GM12801 (cell line): ENCODE measurements around the gene NUP205.

Experiments used
- CTCF ChIP-seq: IDR thresholded peaks from one replicate; pipeline ENCODE4 v1.5.1; 2011; ENCODE audit warnings: control low read depth; ENCODE audit not compliant: insufficient read length; ENCODE audit errors: extremely low read depth

NUP205 gene

GRCh38 chr7:135600226-135600625 is 42.5 kb downstream of the NUP205 start:
- no peak for TF ChIP-seq CTCF

DNA sequence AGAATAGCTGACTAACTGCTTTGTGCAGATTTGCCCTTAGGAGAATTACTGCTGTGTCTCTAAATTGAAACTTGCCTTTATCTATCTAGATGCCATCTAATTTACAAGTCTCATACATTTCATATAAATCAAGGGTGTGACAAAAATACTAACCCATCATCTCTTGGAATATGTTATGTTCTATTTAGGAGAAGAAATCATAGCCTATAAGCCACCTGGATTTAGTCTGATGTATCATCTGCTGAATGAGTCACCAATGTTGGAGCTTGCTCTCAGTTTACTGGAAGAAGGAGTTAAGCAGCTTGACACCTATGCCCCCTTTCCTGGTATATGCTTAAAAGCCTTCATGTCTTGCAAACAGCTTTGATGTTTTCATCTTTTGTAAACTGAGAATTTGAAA is 43.5 kb downstream of the NUP205 start:
- no peak for TF ChIP-seq CTCF

- no peak for TF ChIP-seq CTCF
Measured at GRCh38 chr7:135602304-135602703, 44.6 kb downstream of the NUP205 start.

DNA sequence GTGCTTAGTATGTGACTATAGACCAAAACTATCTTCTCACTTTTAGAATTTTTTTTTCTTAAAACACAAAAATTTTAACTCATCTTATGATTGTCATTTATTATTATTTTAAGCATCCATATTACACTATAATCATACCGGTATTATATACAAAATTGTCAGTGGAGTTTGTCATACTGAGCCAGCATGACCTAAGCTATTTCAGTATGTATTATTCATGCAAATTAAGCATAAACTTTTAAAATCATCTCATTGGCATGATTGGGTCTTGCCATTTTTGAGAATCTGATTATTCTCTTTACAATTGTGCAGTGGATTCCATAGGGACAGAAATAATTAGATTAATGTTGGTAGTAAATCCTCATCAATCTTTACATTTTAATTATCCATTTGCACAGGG is 58.4 kb downstream of the NUP205 start:
- no peak for TF ChIP-seq CTCF

- TF ChIP-seq CTCF, result no peak
Measured at GRCh38 chr7:135617781-135618180, 60.1 kb downstream of the NUP205 start.

DNA sequence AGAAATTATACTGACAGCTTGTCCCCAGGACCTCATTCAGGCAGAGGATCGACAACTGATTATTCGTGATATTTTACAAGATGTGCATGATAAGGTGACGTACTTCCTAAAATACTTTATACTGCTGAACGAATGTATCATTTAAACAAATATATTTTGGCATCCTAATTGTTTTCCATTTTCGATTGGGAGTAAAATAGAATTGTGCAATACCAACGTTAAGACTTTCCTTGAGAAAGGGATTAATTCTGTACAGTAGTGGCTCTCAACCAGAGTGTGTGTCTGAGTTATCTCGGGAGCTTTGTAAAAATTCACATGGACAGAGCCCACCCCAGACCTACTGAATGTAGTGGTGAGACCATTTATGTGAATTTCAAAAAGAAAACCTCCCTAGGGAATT is 60.8 kb downstream of the NUP205 start:
- no peak for TF ChIP-seq CTCF

DNA sequence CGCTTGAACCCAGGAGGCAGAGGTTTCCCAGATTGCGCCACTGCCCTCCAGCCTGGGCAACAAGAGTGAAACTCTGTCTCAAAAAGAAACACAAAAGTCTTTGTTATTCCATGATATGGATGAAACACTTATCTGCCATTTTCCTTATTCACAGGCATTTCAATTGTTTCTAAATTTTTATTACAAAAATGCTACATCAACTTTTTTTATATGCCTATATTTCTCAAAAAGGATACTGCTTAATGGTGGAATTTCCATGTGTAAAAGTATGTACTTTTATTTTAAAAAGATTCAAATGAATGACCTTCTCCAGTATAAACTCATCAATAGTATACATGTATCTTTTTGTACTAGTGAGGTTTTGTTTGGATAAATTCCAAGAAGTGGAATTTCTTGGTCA is 62.7 kb downstream of the NUP205 start:
- TF ChIP-seq CTCF, result no peak
